GM23338 (cell line): ENCODE measurements around the gene VWA3B. TPM values are rescaled to one million over a fixed set of nuclear protein-coding genes. Genes with fewer than 3 reads are reported as not detected.
"Not testable (repeated sequence)": the region's sequence is repeated elsewhere in the genome, so short reads cannot be mapped to it uniquely, and the experiment has no call there.

Source experiments
- ATAC-seq: fragments of 200-7000 bp; cut with Tn5 transposase; 3 replicates; pipeline ENCODE4 v1.9.1; 2020
- DNase-seq: peaks from one replicate; pipeline ENCODE4 v3.0.0-alpha.2; 2015; ENCODE audit warnings: low spot score
- H2AFZ ChIP-seq: fragments of 200-600 bp; sonication (generic); 2 replicates; pipeline ENCODE4 v1.8.0; 2016; ENCODE audit warnings: antibody characterized with exemption, mild to moderate bottlenecking, moderate library complexity
- H3F3A ChIP-seq: fragments of 200-600 bp; sonication (generic); replicated peaks from 2 replicates; pipeline ENCODE4 v1.8.0; 2017; ENCODE audit warnings: antibody characterized with exemption, mixed run types, low read depth
- H3K27ac ChIP-seq: fragments of 200-600 bp; sonication (generic); 2 replicates; pipeline ENCODE4 v1.6.1; 2016; ENCODE audit warnings: low read depth
- H3K27me3 ChIP-seq: fragments of 200-600 bp; sonication (generic); 2 replicates; pipeline ENCODE4 v1.8.0; 2016; ENCODE audit warnings: mild to moderate bottlenecking, mixed run types, moderate library complexity; ENCODE audit not compliant: insufficient read depth
- H3K36me3 ChIP-seq: fragments of 200-600 bp; sonication (generic); 2 replicates; pipeline ENCODE4 v1.8.0; 2016; ENCODE audit warnings: mild to moderate bottlenecking; ENCODE audit not compliant: insufficient read depth
- H3K4me1 ChIP-seq: fragments of 200-600 bp; sonication (generic); 2 replicates; pipeline ENCODE4 v1.8.0; 2016; ENCODE audit warnings: mild to moderate bottlenecking, moderate library complexity; ENCODE audit not compliant: insufficient read depth
- H3K4me2 ChIP-seq: fragments of 200-600 bp; sonication (generic); 2 replicates; pipeline ENCODE4 v1.7.1; 2017; ENCODE audit warnings: mixed run types
- H3K4me3 ChIP-seq: fragments of 200-600 bp; sonication (generic); 2 replicates; pipeline ENCODE4 v1.6.1; 2016; ENCODE audit warnings: mixed run types
- H3K79me2 ChIP-seq: fragments of 200-600 bp; sonication (generic); replicated peaks from 2 replicates; pipeline ENCODE4 v1.8.0; 2017; ENCODE audit warnings: mild to moderate bottlenecking; ENCODE audit not compliant: insufficient read depth
- H3K9me2 ChIP-seq: fragments of 200-600 bp; sonication (generic); 2 replicates; pipeline ENCODE4 v1.8.0; 2017; ENCODE audit not compliant: insufficient read depth
- H4K20me1 ChIP-seq: fragments of 200-600 bp; sonication (generic); replicated peaks from 2 replicates; pipeline ENCODE4 v1.8.0; 2017; ENCODE audit warnings: mild to moderate bottlenecking; ENCODE audit not compliant: insufficient read depth
- H3K27ac Mint-ChIP-seq: 2 replicates; pipeline ENCODE4 v1.8.0; 2020; ENCODE audit warnings: inconsistent platforms, mild to moderate bottlenecking, moderate library complexity, mixed read lengths
- H3K27me3 Mint-ChIP-seq: 3 replicates; pipeline ENCODE4 v1.8.0; 2022; ENCODE audit warnings: low read depth, mild to moderate bottlenecking, moderate library complexity, mixed read lengths, inconsistent platforms; ENCODE audit not compliant: insufficient read depth, poor library complexity
- H3K36me3 Mint-ChIP-seq: 3 replicates; pipeline ENCODE4 v1.8.0; 2021; ENCODE audit warnings: low read depth, mild to moderate bottlenecking, inconsistent platforms, moderate library complexity, mixed read lengths
- H3K4me1 Mint-ChIP-seq: 3 replicates; pipeline ENCODE4 v1.8.0; 2020; ENCODE audit warnings: mild to moderate bottlenecking, inconsistent platforms, mixed read lengths
- H3K4me3 Mint-ChIP-seq: 3 replicates; pipeline ENCODE4 v1.8.0; 2021; ENCODE audit warnings: moderate library complexity, mild to moderate bottlenecking, inconsistent platforms, mixed read lengths
- H3K9me3 Mint-ChIP-seq: 3 replicates; pipeline ENCODE4 v1.8.0; 2020; ENCODE audit warnings: moderate library complexity, mild to moderate bottlenecking, inconsistent platforms, mixed read lengths
- JUNB ChIP-seq: IDR thresholded peaks from one replicate; pipeline ENCODE4 v1.6.1; 2016; ENCODE audit warnings: antibody characterized with exemption; ENCODE audit not compliant: unreplicated experiment
- ZNF462 ChIP-seq: fragments of 250-450 bp; sonication (Bioruptor Pico); IDR thresholded peaks from 2 replicates; pipeline ENCODE4 v1.5.0; 2020; ENCODE audit warnings: mild to moderate bottlenecking, moderate library complexity
- polyA plus RNA-seq: library from polyadenylated mRNA; unstranded; fragments of >200 nt; fragmentation: Nextera tagmentation; extraction: Ambion mirVana; gene quantifications from 2 replicates; pipeline ENCODE4 v1.2.1, GENCODE V29; 2016
- total RNA-seq: library from RNA; depleted of rRNA; stranded (reverse); fragments of >200 nt; shearing (Covaris generic); gene quantifications from 2 replicates; pipeline ENCODE4 v1.2.3, GENCODE V29; 2014

The VWA3B gene
- total and polyA plus RNA-seq, 2 experiments from 2014 or later: not detected

- 0 out of 2 replicates have a peak, but pooled peaks cover 8% of the 10 kb centered on the region for H3K9me2 ChIP-seq
- TF ChIP-seq JUNB (no peak), ZNF462 (0 out of 2 replicates have a peak, but pooled peaks have one; percentile 20)
- H2AFZ ChIP-seq: no peak overlapping the region; the same call in 1 of the 2 replicates
- H3K4me2 ChIP-seq: no peak overlapping the region
- H4K20me1 ChIP-seq: no peaks in the 10 kb centered on the region
- no peaks in the 10 kb centered on the region for H3F3A ChIP-seq
- DNase-seq (no peak), ATAC-seq (no peak)
- peaks cover 5% of the 10 kb centered on the region; the same call in 1 of the 3 replicates for H3K9me3 Mint-ChIP-seq
- no peaks in the 10 kb centered on the region for H3K36me3 ChIP-seq
- no peaks in the 10 kb centered on the region for H3K79me2 ChIP-seq
- H3K27ac Mint-ChIP-seq: no peak overlapping the region; the same call in 1 of the 2 replicates
- H3K27me3 ChIP-seq: no peaks in the 10 kb centered on the region
- no peak overlapping the region for H3K4me3 ChIP-seq
- H3K27me3 Mint-ChIP-seq: peaks cover 12% of the 10 kb centered on the region
- H3K4me1 Mint-ChIP-seq: peaks cover 21% of the 10 kb centered on the region
- no peaks in the 10 kb centered on the region for H3K36me3 Mint-ChIP-seq
- no peak overlapping the region for H3K27ac ChIP-seq
- H3K4me3 Mint-ChIP-seq: no peak overlapping the region; the same call in 2 of the 3 replicates
- no peaks in the 10 kb centered on the region for H3K4me1 ChIP-seq
These were observed 43.9 kb upstream of the VWA3B start for GRCh38 chr2:98043101-98043500.

- H3K27ac Mint-ChIP-seq, H3F3A ChIP-seq, H3K4me2 ChIP-seq, H3K9me2 ChIP-seq, H3K36me3 ChIP-seq, H4K20me1 ChIP-seq, H3K27ac ChIP-seq, H3K4me1 ChIP-seq, H2AFZ ChIP-seq, ATAC-seq, H3K27me3 ChIP-seq, H3K36me3 Mint-ChIP-seq, H3K79me2 ChIP-seq, H3K9me3 Mint-ChIP-seq, DNase-seq, H3K4me3 Mint-ChIP-seq, H3K4me3 ChIP-seq: not testable (repeated sequence)
- Mint-ChIP-seq H3K27me3 (peaks cover 10% of the 10 kb centered on the region), H3K4me1 (peaks cover 18% of the 10 kb centered on the region)
These were observed 42.2 kb upstream of the VWA3B start for GRCh38 chr2:98044730-98045129.
